IPS-20b (cell line): Measurements from ENCODE around the gene SH3PXD2A.

Source experiments
- H3K27ac ChIP-seq: one replicate; pipeline ENCODE4 v1.5.1; 2013; ENCODE audit warnings: low read length
- H3K27me3 ChIP-seq: 2 replicates; pipeline ENCODE4 v1.6.1; 2013; ENCODE audit warnings: mild to moderate bottlenecking, low read length, inconsistent platforms; ENCODE audit not compliant: insufficient read depth
- H3K36me3 ChIP-seq: 2 replicates; pipeline ENCODE4 v1.6.1; 2013; ENCODE audit warnings: low read depth, mild to moderate bottlenecking, inconsistent platforms, low read length, moderate library complexity; ENCODE audit not compliant: insufficient read depth
- H3K4me1 ChIP-seq: 2 replicates; pipeline ENCODE4 v1.6.1; 2013; ENCODE audit warnings: mild to moderate bottlenecking, control low read depth, inconsistent platforms, low read length, moderate library complexity; ENCODE audit not compliant: insufficient read depth
- H3K4me3 ChIP-seq: 2 replicates; pipeline ENCODE4 v1.5.1; 2013; ENCODE audit warnings: mild to moderate bottlenecking, low read length, inconsistent platforms
- H3K9ac ChIP-seq: 2 replicates; pipeline ENCODE4 v1.6.1; 2013; ENCODE audit warnings: low read depth, mild to moderate bottlenecking, inconsistent platforms, low read length, moderate library complexity
- H3K9me3 ChIP-seq: 2 replicates; pipeline ENCODE4 v1.6.1; 2013; ENCODE audit warnings: mild to moderate bottlenecking, low read depth, low read length, inconsistent platforms; ENCODE audit not compliant: insufficient read depth

SH3PXD2A gene

GRCh38 chr10:103582331-103583123 is 272.8 kb downstream of the SH3PXD2A start:
- H3K9ac ChIP-seq, result no peak overlapping the region

GRCh38 chr10:103581499-103581898 is 273.9 kb downstream of the SH3PXD2A start:
- Histone ChIP-seq H3K36me3 (no peaks in the 10 kb centered on the region), H3K4me3 (no peak overlapping the region), H3K9ac (no peak overlapping the region), H3K9me3 (no peaks in the 10 kb centered on the region), H3K27ac (no peak overlapping the region), H3K27me3 (peaks cover 6% of the 10 kb centered on the region; the same call in 1 of the 2 replicates), H3K4me1 (0 out of 2 replicates have a peak, but pooled peaks cover 3% of the 10 kb centered on the region)

More at GRCh38 chr10:103582331-103583123, 272.8 kb downstream of the SH3PXD2A start:
- Histone ChIP-seq H3K9me3 (0 out of 2 replicates have a peak, but pooled peaks cover 3% of the 10 kb centered on the region), H3K4me3 (no peak overlapping the region), H3K36me3 (no peaks in the 10 kb centered on the region), H3K27me3 (peaks cover 6% of the 10 kb centered on the region; the same call in 1 of the 2 replicates), H3K4me1 (0 out of 2 replicates have a peak, but pooled peaks cover 3% of the 10 kb centered on the region), H3K27ac (no peak overlapping the region)

- H3K4me3 ChIP-seq, result no peak overlapping the region
- H3K9ac ChIP-seq, result no peak overlapping the region
- no peak overlapping the region for H3K27ac ChIP-seq
- H3K36me3 ChIP-seq, result no peaks in the 10 kb centered on the region
- H3K9me3 ChIP-seq, result no peaks in the 10 kb centered on the region
- 0 out of 2 replicates have a peak, but pooled peaks cover 3% of the 10 kb centered on the region for H3K4me1 ChIP-seq
- peaks cover 6% of the 10 kb centered on the region; the same call in 1 of the 2 replicates for H3K27me3 ChIP-seq
Observed at GRCh38 chr10:103580430-103580829, 274.9 kb downstream of the SH3PXD2A start.

- Histone ChIP-seq H3K4me1 (0 out of 2 replicates have a peak, but pooled peaks cover 3% of the 10 kb centered on the region), H3K27ac (no peak overlapping the region), H3K9ac (no peak overlapping the region), H3K36me3 (no peaks in the 10 kb centered on the region), H3K9me3 (no peaks in the 10 kb centered on the region), H3K27me3 (peaks cover 6% of the 10 kb centered on the region; the same call in 1 of the 2 replicates), H3K4me3 (no peak overlapping the region)
Observed at GRCh38 chr10:103580011-103580410, 275.4 kb downstream of the SH3PXD2A start.

GRCh38 chr10:103578782-103579382 is 276.5 kb downstream of the SH3PXD2A start:
- Histone ChIP-seq H3K9me3 (no peaks in the 10 kb centered on the region), H3K4me1 (0 out of 2 replicates have a peak, but pooled peaks cover 3% of the 10 kb centered on the region), H3K9ac (no peak overlapping the region), H3K27ac (no peak overlapping the region), H3K36me3 (no peaks in the 10 kb centered on the region), H3K27me3 (peaks cover 2% of the 10 kb centered on the region; the same call in 1 of the 2 replicates), H3K4me3 (no peak overlapping the region)

GRCh38 chr10:103576862-103577261 is 278.5 kb downstream of the SH3PXD2A start:
- H3K9ac ChIP-seq, result no peak overlapping the region

GRCh38 chr10:103576076-103576471 is 279.3 kb downstream of the SH3PXD2A start:
- H3K4me3 ChIP-seq, result no peak overlapping the region
- H3K27me3 ChIP-seq, result no peaks in the 10 kb centered on the region
- no peak overlapping the region for H3K27ac ChIP-seq
- H3K36me3 ChIP-seq, result no peaks in the 10 kb centered on the region
- H3K9me3 ChIP-seq, result no peaks in the 10 kb centered on the region
- H3K4me1 ChIP-seq, result no peaks in the 10 kb centered on the region
- H3K9ac ChIP-seq, result no peak overlapping the region

More at GRCh38 chr10:103576862-103577261, 278.5 kb downstream of the SH3PXD2A start:
- Histone ChIP-seq H3K27ac (no peak overlapping the region), H3K4me3 (no peak overlapping the region), H3K36me3 (no peaks in the 10 kb centered on the region), H3K4me1 (no peaks in the 10 kb centered on the region), H3K9me3 (no peaks in the 10 kb centered on the region), H3K27me3 (no peaks in the 10 kb centered on the region)

GRCh38 chr10:103575416-103576075 is 279.8 kb downstream of the SH3PXD2A start:
- no peaks in the 10 kb centered on the region for H3K9me3 ChIP-seq
- no peaks in the 10 kb centered on the region for H3K36me3 ChIP-seq
- no peaks in the 10 kb centered on the region for H3K27me3 ChIP-seq
- no peak overlapping the region for H3K9ac ChIP-seq
- H3K27ac ChIP-seq, result no peak overlapping the region
- H3K4me1 ChIP-seq, result no peaks in the 10 kb centered on the region
- H3K4me3 ChIP-seq, result no peak overlapping the region

- Histone ChIP-seq H3K9me3 (no peaks in the 10 kb centered on the region), H3K4me1 (no peaks in the 10 kb centered on the region), H3K9ac (no peak overlapping the region), H3K27me3 (no peaks in the 10 kb centered on the region), H3K4me3 (no peak overlapping the region), H3K27ac (no peak overlapping the region), H3K36me3 (no peaks in the 10 kb centered on the region)
Observed at GRCh38 chr10:103574097-103575061, 281.0 kb downstream of the SH3PXD2A start.

GRCh38 chr10:103573205-103573487 is 282.2 kb downstream of the SH3PXD2A start:
- Histone ChIP-seq H3K4me3 (no peak overlapping the region), H3K36me3 (no peaks in the 10 kb centered on the region), H3K27ac (no peak overlapping the region), H3K9me3 (no peaks in the 10 kb centered on the region), H3K4me1 (no peaks in the 10 kb centered on the region), H3K9ac (no peak overlapping the region), H3K27me3 (no peaks in the 10 kb centered on the region)
